Transverse colon (tissue), 4 donors: ENCODE results near the gene CACNA2D4. TPM values are rescaled to one million over a fixed set of nuclear protein-coding genes. Genes with fewer than 3 reads are reported as not detected.

Experiments used
- DNase-seq: peaks from one replicate; pipeline ENCODE4 v3.0.0-alpha.2; 2019
- H3K27ac ChIP-seq, 4 donors: fragments of 200-600 bp; sonication (generic); 2 replicates each; pipeline ENCODE4 v1.5.1; 2016 to 2018; ENCODE audit warnings: inconsistent platforms in 4 of 4
- H3K27me3 ChIP-seq: fragments of 200-600 bp; sonication (generic); 2 replicates; pipeline ENCODE4 v1.5.1; 2017; ENCODE audit warnings: inconsistent platforms
- H3K36me3 ChIP-seq, 4 donors: fragments of 200-600 bp; sonication (generic); 2 replicates each; pipeline ENCODE4 v1.5.1; 2017 to 2019; ENCODE audit warnings: inconsistent platforms in 4 of 4
- H3K4me1 ChIP-seq, 4 donors: fragments of 200-600 bp; sonication (generic); 2 replicates each; pipeline ENCODE4 v1.5.1; 2017 to 2020; ENCODE audit warnings: inconsistent platforms in 4 of 4
- H3K4me3 ChIP-seq, 4 donors: fragments of 200-600 bp; sonication (generic); 1 replicate in 1 of 4; 2 replicates in 3 of 4; pipeline versions ENCODE4 v1.5.1 to v1.6.1; 2017 to 2019; ENCODE audit warnings: inconsistent platforms in 4 of 4
- H3K9me3 ChIP-seq, 2 donors: fragments of 200-600 bp; sonication (generic); 2 replicates each; pipeline ENCODE4 v1.5.1; 2017 to 2019; ENCODE audit warnings: inconsistent platforms in 2 of 2
- CTCF ChIP-seq, 5 experiments: fragments of 200-600 bp in 3 of 5; fragments of 450-650 bp in 2 of 5; sonication (generic) in 3 of 5; IDR thresholded peaks; 1 replicate in 2 of 5; 2 replicates in 3 of 5; pipeline ENCODE4 v1.5.1; 2016 to 2017; ENCODE audit warnings: antibody characterized with exemption in 5 of 5, inconsistent platforms in 3 of 5, mild to moderate bottlenecking in 2 of 5, moderate library complexity in 1 of 5
- EP300 ChIP-seq: sonication (generic); formaldehyde crosslinking; IDR thresholded peaks from one replicate; pipeline ENCODE4 v1.6.1; 2017; ENCODE audit warnings: antibody characterized with exemption, low read depth
- POLR2A ChIP-seq: fragments of 450-650 bp; IDR thresholded peaks from one replicate; pipeline ENCODE4 v1.6.1; 2016; ENCODE audit warnings: antibody characterized with exemption, mild to moderate bottlenecking, moderate library complexity
- POLR2AphosphoS5 ChIP-seq, 3 donors: sonication (generic); formaldehyde crosslinking; IDR thresholded peaks; one replicate each; pipeline ENCODE4 v1.6.1; 2016; ENCODE audit warnings: antibody characterized with exemption in 3 of 3
- WGBS, 2 donors: methylation state at CpG; one replicate each; pipeline ENCODE4 v1.1.5; 2018; ENCODE audit warnings: low coverage in 1 of 2; 5-methylcytosine and 5-hydroxymethylcytosine counted together
- in situ Hi-C, 4 donors: fragments of 200-750 bp; cut with MboI; loops; one replicate each; pipeline versions ENCODE4 v1.15.0 to v1.15.1; 2017; ENCODE audit warnings: low sequenced_read_pairs in 3 of 4, low pct_ligation_motif_present in 1 of 4, low pct_unique_long_range_greater_than_20kb in 1 of 4
- intact Hi-C: fragments of 100-400 bp; cut with DNase I; formaldehyde crosslinking; loops from one replicate; pipeline ENCODE4 v1.15.1; 2023; ENCODE audit warnings: low total_unique reads
- total RNA-seq, 4 donors: library from RNA; depleted of rRNA; stranded (reverse); fragments of >200 nt; gene quantifications; one replicate each; pipeline ENCODE4 v1.1.0, GENCODE V29; 2016

CACNA2D4 gene
- total RNA-seq, 4 donors from 2014 or later = 6.5 to 22.8 (median 7.2) TPM; not detected in 1

- no peaks in the 10 kb centered on the region for H3K4me1 ChIP-seq
- DNase-seq = no peak
- intact Hi-C loops = no loop called here
- no peaks in the 10 kb centered on the region for H3K9me3 ChIP-seq
- WGBS, 2 donors = 85% methylated on average over 8 of the region's 8 CpGs; no CpG with 5 or more reads in 1 of the 2 donors
- no peak overlapping the region for H3K4me3 ChIP-seq
- no peaks in the 10 kb centered on the region for H3K36me3 ChIP-seq
- TF ChIP-seq CTCF (IDR thresholded peaks at IDR 0.05) (no peak), POLR2A (no peak), EP300 (no peak), POLR2AphosphoS5 (IDR thresholded peaks at IDR 0.05) (no peak)
- in situ Hi-C loops = no loop called here
- no peaks in the 10 kb centered on the region for H3K27me3 ChIP-seq
- no peak overlapping the region for H3K27ac ChIP-seq
These were observed 34.9 kb downstream of the CACNA2D4 start for GRCh38 chr12:1883513-1883912.

GRCh38 chr12:1882850-1883470, 35.5 kb downstream of the CACNA2D4 start:
- Histone ChIP-seq H3K4me1 (no peaks in the 10 kb centered on the region), H3K9me3 (no peaks in the 10 kb centered on the region), H3K27me3 (no peaks in the 10 kb centered on the region), H3K27ac (no peak overlapping the region), H3K36me3 (no peaks in the 10 kb centered on the region), H3K4me3 (no peak overlapping the region)
- intact Hi-C loops = no loop called here
- WGBS, 2 donors = 86% methylated on average over 19 of the region's 19 CpGs; no CpG with 5 or more reads in 1 of the 2 donors
- no peak for DNase-seq
- in situ Hi-C loops = no loop called here
- TF ChIP-seq EP300 = no peak
- no peak for TF ChIP-seq POLR2A
- no peak for TF ChIP-seq CTCF (IDR thresholded peaks at IDR 0.05)
- TF ChIP-seq POLR2AphosphoS5 (IDR thresholded peaks at IDR 0.05) = no peak

GRCh38 chr12:1882405-1882804, 36.0 kb downstream of the CACNA2D4 start:
- Histone ChIP-seq H3K36me3 (no peaks in the 10 kb centered on the region), H3K9me3 (no peaks in the 10 kb centered on the region), H3K27me3 (no peaks in the 10 kb centered on the region), H3K27ac (no peak overlapping the region), H3K4me1 (no peaks in the 10 kb centered on the region), H3K4me3 (no peak overlapping the region)
- in situ Hi-C loops (no loop called here), intact Hi-C loops (no loop called here)
- TF ChIP-seq POLR2AphosphoS5 (IDR thresholded peaks at IDR 0.05) (no peak), POLR2A (no peak), CTCF (IDR thresholded peaks at IDR 0.05) (no peak), EP300 (no peak)
- no peak for DNase-seq
- 88% methylated on average over 8 of the region's 8 CpGs; no CpG with 5 or more reads in 1 of the 2 donors for WGBS, 2 donors

GRCh38 chr12:1881936-1882335, 36.5 kb downstream of the CACNA2D4 start:
- intact Hi-C loops = no loop called here
- in situ Hi-C loops = no loop called here
- Histone ChIP-seq H3K4me3 (no peak overlapping the region), H3K27me3 (no peaks in the 10 kb centered on the region), H3K4me1 (no peaks in the 10 kb centered on the region), H3K9me3 (no peaks in the 10 kb centered on the region), H3K27ac (no peak overlapping the region), H3K36me3 (no peaks in the 10 kb centered on the region)
- no peak for DNase-seq
- no peak for TF ChIP-seq CTCF (IDR thresholded peaks at IDR 0.05)
- no peak for TF ChIP-seq EP300
- no peak for TF ChIP-seq POLR2AphosphoS5 (IDR thresholded peaks at IDR 0.05)
- WGBS, 2 donors = 64% methylated on average over 3 of the region's 3 CpGs; no CpG with 5 or more reads in 1 of the 2 donors
